MM.1S (cell line): ENCODE data around the gene GFER.

Experiments used
- DNase-seq: peaks from one replicate; pipeline ENCODE4 v3.0.0-alpha.2; 2015
- H2AFZ ChIP-seq: fragments of 300-600 bp; sonication (generic); 2 replicates; pipeline ENCODE4 v1.6.0; 2016; ENCODE audit warnings: antibody characterized with exemption, low read length
- H3F3A ChIP-seq: fragments of 300-600 bp; sonication (generic); 2 replicates; pipeline ENCODE4 v1.6.1; 2016; ENCODE audit warnings: mild to moderate bottlenecking, antibody characterized with exemption, low read length, moderate library complexity, mixed read lengths; ENCODE audit not compliant: insufficient read depth
- H3K27ac ChIP-seq: fragments of 300-600 bp; sonication (generic); 2 replicates; pipeline ENCODE4 v1.5.1; 2016; ENCODE audit warnings: mild to moderate bottlenecking, low read length
- H3K27me3 ChIP-seq: fragments of 300-600 bp; sonication (generic); replicated peaks from 2 replicates; pipeline ENCODE4 v1.6.0; 2016; ENCODE audit warnings: low read length; ENCODE audit not compliant: insufficient read depth
- H3K36me3 ChIP-seq: fragments of 300-600 bp; sonication (generic); replicated peaks from 2 replicates; pipeline ENCODE4 v1.6.1; 2016; ENCODE audit warnings: mild to moderate bottlenecking, low read length, mixed read lengths; ENCODE audit not compliant: insufficient read depth
- H3K4me1 ChIP-seq: fragments of 300-600 bp; sonication (generic); 2 replicates; pipeline ENCODE4 v1.6.1; 2016; ENCODE audit warnings: low read length, mixed read lengths
- H3K4me2 ChIP-seq: fragments of 300-600 bp; sonication (generic); 2 replicates; pipeline ENCODE4 v1.6.0; 2016; ENCODE audit warnings: low read depth, low read length
- H3K4me3 ChIP-seq: fragments of 300-600 bp; sonication (generic); 2 replicates; pipeline ENCODE4 v1.5.1; 2016; ENCODE audit warnings: low read length, mixed read lengths
- H3K79me2 ChIP-seq: fragments of 300-600 bp; sonication (generic); 2 replicates; pipeline ENCODE4 v1.6.1; 2016; ENCODE audit warnings: mixed run types, low read length, mixed read lengths
- H3K9ac ChIP-seq: fragments of 300-600 bp; sonication (generic); 2 replicates; pipeline ENCODE4 v1.6.1; 2016; ENCODE audit warnings: low read length, mixed read lengths
- H3K9me2 ChIP-seq: fragments of 300-600 bp; sonication (generic); replicated peaks from 2 replicates; pipeline ENCODE4 v1.6.1; 2016; ENCODE audit warnings: mild to moderate bottlenecking, low read length, mixed read lengths; ENCODE audit not compliant: insufficient read depth
- H3K9me3 ChIP-seq: fragments of 300-600 bp; sonication (generic); replicated peaks from 2 replicates; pipeline ENCODE4 v1.6.1; 2016; ENCODE audit warnings: mild to moderate bottlenecking, low read length, mixed read lengths; ENCODE audit not compliant: insufficient read depth
- H4K20me1 ChIP-seq: fragments of 300-600 bp; sonication (generic); 2 replicates; pipeline ENCODE4 v1.6.1; 2016; ENCODE audit warnings: mild to moderate bottlenecking, low read length, moderate library complexity, mixed read lengths; ENCODE audit not compliant: insufficient read depth
- EZH2 ChIP-seq: fragments of 300-600 bp; sonication (generic); optimal IDR thresholded peaks from 2 replicates; pipeline ENCODE3; 2017; ENCODE audit warnings: low read depth, mild to moderate bottlenecking, antibody characterized with exemption, low read length, mixed read lengths
- EZH2phosphoT487 ChIP-seq: fragments of 300-600 bp; sonication (generic); IDR thresholded peaks from 2 replicates; pipeline ENCODE4 v1.6.1; 2018; ENCODE audit warnings: antibody characterized with exemption, low read length
- TF ChIP-seq, protein P1 (sequence below): fragments of 300-600 bp; sonication (generic); IDR thresholded peaks from 2 replicates; pipeline ENCODE4 v1.5.1; 2016; ENCODE audit warnings: antibody characterized with exemption, low read length, mixed read lengths

The GFER gene

DNA sequence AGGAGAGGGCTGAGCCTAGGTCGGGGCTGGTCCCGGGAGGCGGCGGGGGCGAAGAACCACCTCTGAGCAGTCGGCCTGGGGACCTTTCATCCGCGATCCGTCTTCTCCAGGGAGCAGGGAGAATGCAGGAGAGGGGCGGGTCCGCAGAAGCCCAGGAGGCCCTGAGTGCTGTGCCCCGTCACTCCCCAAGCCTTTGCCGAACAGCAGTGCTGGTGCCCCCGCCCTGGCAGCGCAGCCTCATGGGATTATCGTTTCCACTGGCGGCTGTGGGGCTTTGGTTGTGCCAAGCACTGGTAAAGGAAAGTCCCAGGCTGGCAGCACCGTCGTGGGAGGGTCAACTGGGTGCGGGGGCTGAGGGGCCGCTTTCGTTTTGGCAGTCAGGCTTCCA lies 11.5 kb upstream of the GFER start:
- peak overlapping the region; percentile 55; the same call in 1 of the 2 replicates for H3K27ac ChIP-seq
- peak overlapping the region; percentile 89 for H3K4me2 ChIP-seq
- peak overlapping the region; percentile 95 for H3K9ac ChIP-seq

DNA sequence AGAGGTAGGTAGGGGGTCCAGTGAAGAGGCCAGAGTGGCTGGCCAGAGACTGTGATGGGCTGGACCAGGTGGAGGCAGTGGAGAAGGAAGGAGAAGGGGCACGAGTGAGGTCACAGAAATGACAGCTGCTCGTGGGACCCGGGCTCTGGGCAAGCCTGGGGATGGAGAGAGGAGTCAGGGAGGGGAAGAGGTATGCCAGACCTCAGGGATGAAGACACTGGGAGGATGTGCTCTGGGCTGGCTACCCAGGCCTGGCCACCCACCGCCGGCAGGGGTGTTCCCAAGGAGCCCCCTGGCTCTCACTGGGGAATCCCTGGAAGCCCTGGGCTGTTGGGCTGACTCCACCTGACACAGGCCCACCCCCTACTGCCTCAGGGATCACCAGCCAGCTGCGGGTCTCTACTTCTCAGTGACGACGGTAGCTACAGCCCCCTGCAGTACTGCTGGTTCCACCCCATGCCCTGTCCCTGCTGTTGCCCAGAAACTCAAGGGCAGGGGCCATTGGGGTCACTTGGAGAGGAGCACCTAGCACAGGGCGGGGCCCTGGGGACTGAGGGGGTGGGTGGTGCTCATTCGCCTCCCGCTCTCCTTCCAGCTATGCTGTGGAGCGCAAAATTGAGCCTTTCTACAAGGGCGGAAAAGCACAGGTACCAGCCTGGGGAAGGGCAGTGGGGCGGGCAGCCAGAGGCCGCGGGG lies 10.4 kb upstream of the GFER start:
- Histone ChIP-seq H2AFZ (no peak overlapping the region), H3K4me1 (0 out of 2 replicates have a peak, but pooled peaks cover 3% of the 10 kb centered on the region), H3K9ac (no peak overlapping the region), H3F3A (peaks cover 4% of the 10 kb centered on the region; the same call in 1 of the 2 replicates), H3K4me2 (peak overlapping the region; percentile 89; the same call in 1 of the 2 replicates), H3K9me2 (no peaks in the 10 kb centered on the region), H3K27me3 (no peaks in the 10 kb centered on the region), H3K9me3 (no peaks in the 10 kb centered on the region), H3K27ac (no peak overlapping the region), H4K20me1 (no peaks in the 10 kb centered on the region), H3K79me2 (peaks cover 23% of the 10 kb centered on the region), H3K36me3 (no peaks in the 10 kb centered on the region), H3K4me3 (no peak overlapping the region)
- no peak for TF ChIP-seq EZH2phosphoT487
- TF ChIP-seq, protein P1, sequence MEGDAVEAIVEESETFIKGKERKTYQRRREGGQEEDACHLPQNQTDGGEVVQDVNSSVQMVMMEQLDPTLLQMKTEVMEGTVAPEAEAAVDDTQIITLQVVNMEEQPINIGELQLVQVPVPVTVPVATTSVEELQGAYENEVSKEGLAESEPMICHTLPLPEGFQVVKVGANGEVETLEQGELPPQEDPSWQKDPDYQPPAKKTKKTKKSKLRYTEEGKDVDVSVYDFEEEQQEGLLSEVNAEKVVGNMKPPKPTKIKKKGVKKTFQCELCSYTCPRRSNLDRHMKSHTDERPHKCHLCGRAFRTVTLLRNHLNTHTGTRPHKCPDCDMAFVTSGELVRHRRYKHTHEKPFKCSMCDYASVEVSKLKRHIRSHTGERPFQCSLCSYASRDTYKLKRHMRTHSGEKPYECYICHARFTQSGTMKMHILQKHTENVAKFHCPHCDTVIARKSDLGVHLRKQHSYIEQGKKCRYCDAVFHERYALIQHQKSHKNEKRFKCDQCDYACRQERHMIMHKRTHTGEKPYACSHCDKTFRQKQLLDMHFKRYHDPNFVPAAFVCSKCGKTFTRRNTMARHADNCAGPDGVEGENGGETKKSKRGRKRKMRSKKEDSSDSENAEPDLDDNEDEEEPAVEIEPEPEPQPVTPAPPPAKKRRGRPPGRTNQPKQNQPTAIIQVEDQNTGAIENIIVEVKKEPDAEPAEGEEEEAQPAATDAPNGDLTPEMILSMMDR = no peak
- TF ChIP-seq EZH2 = no peak
- no peak for DNase-seq

More for the DNA sequence above, 11.5 kb upstream of the GFER start:
- Histone ChIP-seq H3K4me1 (0 out of 2 replicates have a peak, but pooled peaks cover 3% of the 10 kb centered on the region), H2AFZ (0 out of 2 replicates have a peak overlapping the region, but pooled peaks have one; percentile 69), H4K20me1 (no peaks in the 10 kb centered on the region), H3K9me3 (no peaks in the 10 kb centered on the region), H3K27me3 (no peaks in the 10 kb centered on the region), H3K36me3 (no peaks in the 10 kb centered on the region), H3K4me3 (peak overlapping the region; percentile 93), H3K79me2 (peaks cover 23% of the 10 kb centered on the region), H3K9me2 (no peaks in the 10 kb centered on the region), H3F3A (peaks cover 4% of the 10 kb centered on the region; the same call in 1 of the 2 replicates)
- no peak for DNase-seq
- TF ChIP-seq, protein P1 = no peak
- TF ChIP-seq EZH2phosphoT487 = no peak
- TF ChIP-seq EZH2 = no peak

DNA sequence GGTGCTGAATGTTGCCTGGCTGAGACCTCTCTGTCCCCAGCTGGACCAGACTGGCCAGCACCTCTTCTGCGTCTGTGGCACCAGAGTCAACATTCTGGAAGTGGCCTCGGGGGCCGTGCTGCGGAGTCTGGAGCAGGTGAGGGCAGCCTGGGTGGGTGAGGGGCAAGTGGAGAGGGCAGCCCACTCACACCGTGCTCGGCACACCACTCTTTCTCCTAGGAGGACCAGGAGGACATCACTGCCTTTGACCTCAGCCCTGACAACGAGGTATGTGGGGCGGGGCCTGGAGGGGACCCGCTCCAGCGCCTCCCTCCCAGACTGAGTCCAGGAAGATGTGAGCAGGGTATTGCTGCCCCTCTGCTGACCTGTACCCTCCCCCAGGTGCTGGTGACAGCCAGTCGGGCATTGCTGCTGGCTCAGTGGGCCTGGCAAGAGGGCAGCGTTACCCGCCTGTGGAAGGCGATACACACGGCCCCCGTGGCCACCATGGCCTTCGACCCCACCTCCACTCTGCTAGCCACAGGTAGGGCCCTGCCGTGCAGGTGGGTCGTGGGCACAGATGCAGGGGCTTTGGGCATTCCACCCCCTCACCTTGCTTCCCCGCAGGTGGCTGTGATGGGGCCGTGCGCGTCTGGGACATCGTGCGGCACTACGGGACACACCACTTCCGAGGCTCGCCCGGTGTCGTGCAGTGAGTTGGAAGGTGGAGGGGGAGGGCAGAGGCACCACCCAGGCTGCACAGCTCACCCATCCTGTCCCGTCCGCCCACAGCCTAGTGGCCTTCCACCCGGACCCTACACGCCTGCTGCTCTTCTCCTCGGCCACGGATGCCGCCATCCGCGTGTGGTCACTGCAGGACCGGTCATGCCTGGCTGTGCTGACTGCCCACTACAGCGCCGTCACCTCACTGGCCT lies 9.6 kb upstream of the GFER start:
- Histone ChIP-seq H3K9me2 (no peaks in the 10 kb centered on the region), H3K9me3 (no peaks in the 10 kb centered on the region), H3K36me3 (no peaks in the 10 kb centered on the region), H2AFZ (no peak overlapping the region), H3K4me2 (no peak overlapping the region), H4K20me1 (no peaks in the 10 kb centered on the region), H3K27ac (no peak overlapping the region), H3K4me3 (no peak overlapping the region), H3K9ac (no peak overlapping the region), H3K79me2 (peaks cover 23% of the 10 kb centered on the region), H3F3A (peaks cover 4% of the 10 kb centered on the region; the same call in 1 of the 2 replicates), H3K4me1 (0 out of 2 replicates have a peak, but pooled peaks cover 3% of the 10 kb centered on the region), H3K27me3 (no peaks in the 10 kb centered on the region)
- DNase-seq = no peak
- no peak for TF ChIP-seq EZH2phosphoT487
- TF ChIP-seq EZH2 = no peak
- TF ChIP-seq, protein P1 = no peak
